Measurements from ENCODE around the gene CANT1.

CANT1 gene

DNA sequence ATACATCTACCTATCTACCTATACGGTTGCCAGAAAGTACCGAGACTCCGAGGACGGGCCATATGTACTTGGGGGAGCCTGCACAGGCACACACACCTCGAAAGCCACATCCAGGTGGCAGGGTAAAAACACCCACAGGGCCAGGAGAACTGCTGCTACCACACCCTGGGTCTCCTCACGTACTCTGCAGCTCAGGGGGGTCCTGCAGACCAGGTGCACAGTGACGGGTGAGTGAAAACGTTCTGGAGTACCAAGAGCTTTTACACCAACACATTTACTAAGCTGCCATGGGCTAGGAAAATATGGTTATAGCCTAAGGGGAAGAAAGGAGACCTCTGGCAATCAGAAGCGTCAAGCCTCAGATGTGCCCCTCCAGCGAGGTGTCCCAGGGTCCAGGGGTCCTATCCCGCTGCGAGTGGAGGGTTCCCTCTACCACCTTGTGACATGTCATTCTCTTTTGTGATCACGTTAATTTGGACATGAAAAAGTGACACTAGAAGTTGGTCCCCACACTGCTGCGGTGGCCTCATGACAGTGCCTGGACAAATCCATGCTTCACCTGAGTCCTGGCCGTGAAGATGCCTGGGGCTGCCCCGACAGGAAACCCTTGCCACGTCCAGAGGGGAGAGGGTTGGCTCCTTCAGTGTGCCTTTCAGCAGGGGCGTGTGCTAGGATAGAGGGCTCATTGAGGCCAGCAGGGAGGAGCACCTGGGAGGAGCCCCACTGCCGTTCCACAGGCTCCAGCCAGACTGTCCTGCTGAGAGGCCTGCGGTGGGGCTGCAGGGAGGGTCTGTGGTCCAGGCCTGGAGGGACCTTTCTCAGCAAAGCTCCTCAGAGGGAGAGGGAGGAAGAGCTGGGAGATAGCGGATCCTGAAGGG is 1.8 kb downstream of the CANT1 start:
- DNase-seq, result no peak

DNA sequence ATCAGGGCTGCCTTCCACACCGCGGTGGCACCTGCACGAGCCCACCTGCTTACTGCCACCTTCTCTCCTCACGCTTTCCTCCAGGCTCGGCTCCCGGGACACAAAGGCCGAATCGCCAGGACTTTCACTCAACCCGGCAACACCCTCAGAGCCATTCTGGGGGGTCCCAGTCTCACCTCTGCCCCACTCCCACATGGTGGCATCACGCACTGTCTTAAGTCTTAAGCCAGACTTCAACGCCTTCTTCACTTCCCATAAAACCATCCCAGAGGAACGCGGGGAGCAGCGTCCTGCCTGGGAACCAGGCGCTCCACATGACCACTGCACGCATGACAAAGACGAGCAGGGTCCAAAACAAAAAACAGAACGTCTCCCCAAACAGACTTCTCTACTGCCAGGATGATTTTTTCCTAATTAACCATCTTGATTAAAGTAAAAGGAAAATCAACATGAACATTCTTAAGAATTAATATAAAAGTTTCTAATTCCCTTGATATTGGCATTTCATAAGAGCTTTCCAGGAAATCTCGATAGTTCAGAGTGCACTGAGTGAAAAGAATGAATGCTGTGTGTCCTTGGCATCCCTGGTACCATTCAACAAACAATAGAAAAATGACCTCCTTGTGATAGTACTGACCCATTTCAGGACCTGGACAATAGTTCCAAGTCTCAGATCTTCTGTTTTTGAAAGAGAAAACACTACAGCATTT is 2.6 kb downstream of the CANT1 start:
- no peak for DNase-seq

DNA sequence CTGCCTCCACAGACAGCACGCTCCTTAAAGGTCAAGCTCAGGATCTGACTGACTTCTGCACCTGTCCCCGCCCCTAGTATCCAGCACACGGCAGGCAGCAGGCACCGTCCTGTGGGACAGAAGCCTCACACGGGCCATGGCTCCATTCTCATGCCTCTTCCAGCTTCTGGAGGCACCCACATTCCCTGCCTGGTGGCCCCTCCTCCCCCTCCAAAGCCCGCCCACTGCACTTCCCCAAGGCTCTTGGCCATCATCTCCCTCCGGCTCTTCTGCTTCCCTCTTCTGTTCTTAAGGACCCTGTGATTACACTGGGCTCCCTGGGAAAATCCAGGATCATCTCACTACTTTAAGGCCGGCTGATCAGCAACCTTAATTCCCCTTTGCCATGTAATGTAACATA is 3.5 kb downstream of the CANT1 start:
- DNase-seq, result no peak

DNA sequence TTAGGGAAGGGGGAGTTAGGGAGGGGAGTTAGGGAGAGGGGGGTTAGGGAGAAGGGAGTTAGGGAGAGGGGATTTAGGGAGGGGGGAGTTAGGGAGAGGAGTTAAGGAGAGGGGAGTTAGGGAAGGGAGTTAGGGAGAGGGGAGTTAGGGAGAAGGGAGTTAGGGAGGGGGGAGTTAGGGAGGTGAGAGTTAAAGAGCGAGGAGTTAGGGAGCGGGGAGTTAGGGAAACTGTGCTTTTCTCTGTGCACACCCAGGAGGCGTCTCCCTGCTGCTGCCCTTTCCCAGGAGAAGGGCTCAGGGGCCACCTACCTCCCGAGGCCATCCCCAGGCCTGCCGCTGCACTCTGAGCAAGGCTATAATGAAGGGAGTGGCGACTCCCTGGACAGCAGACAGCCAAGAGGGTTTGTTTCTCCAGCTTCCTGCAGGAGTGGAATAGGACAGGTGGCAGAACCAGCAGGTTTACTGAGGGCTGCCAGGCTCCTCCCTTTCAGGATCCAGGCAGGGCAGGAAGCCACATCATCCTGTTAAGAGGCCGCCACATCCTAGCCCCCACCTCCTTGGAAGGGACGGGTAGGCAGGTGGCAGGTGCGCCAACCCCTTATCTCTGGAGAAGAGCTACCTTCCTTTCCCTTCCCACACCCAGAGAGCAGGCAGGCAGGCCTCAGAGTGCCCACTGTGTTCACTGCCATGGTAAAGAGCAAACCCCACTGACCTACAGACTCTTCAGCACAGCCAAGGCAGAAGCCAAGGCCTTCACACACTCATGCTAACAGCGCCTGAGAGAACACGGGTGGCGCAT is 4.3 kb downstream of the CANT1 start:
- no peak for DNase-seq

DNA sequence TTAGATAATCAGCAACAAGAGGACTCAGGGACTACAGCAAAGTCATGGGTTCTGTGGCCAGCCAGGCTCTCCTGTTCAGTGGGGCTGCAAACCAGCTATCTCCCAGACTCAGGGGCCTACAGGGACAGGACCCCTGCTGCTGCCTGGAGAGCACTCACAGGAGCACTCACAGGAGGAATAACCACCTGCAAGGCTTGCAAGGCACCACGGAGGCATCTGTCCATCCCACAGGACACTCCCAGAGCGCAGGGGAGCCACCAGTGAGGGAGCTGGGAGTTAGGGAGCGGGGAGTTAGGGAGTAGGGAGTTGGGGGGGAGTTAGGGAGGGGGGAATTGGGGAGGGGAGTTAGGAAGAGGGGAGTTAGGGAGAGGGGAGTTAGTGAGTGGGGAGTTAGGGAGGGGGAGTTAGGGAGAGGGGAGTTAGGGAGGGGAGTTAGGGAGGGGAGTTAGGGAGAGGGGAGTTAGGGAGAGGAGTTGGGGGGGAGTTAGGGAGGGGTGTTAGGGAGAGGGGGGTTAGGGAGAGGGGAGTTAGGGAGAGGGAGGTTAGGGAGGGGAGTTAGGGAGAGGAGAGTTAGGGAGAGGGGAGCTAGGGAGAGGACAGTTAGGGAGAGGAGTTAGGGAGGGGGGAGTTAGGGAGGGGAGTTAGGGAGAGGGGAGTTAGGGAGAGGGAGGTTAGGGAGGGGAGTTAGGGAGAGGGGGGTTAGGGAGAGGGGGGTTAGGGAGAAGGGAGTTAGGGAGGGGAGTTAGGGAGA is 5.7 kb downstream of the CANT1 start:
- DNase-seq, result no peak

DNA sequence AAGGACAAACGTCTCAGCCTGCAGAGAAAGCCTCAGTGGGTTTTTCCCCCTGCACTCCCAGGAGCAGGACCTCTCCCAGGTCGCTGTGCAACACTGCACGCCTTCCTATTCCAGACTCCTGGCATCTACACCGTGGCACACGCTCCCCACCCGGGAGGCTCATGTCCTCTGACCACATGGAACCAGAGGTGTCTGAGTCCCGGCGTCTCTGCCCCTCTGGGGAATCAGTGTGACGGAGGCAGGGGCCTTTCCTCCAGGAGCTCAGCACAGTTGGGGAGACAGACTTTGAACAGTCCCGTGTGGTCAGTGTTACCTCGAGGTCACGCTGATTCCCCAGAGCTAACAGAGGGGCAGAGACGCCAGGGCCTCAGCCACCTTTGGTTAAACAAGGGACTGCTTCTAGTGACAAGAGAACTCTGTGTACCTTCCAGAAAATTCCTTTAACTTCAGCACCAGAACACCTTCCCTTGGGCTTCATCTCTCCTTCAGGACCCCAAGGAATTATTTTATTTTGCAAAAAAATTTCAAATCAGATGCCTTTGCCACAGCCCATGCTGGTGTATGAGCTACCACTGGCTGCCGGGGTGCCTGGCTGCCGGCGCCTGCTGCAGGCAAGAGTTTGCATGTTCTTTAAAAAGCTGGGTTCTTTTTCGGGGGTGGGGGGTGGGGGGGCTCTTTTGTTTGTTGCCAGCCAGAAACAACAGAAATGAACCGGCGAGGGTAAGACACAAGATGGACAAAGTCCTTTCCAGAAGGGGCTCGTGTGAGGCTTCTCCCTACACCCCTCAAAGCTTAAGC is 6.6 kb downstream of the CANT1 start:
- no peak for DNase-seq

DNA sequence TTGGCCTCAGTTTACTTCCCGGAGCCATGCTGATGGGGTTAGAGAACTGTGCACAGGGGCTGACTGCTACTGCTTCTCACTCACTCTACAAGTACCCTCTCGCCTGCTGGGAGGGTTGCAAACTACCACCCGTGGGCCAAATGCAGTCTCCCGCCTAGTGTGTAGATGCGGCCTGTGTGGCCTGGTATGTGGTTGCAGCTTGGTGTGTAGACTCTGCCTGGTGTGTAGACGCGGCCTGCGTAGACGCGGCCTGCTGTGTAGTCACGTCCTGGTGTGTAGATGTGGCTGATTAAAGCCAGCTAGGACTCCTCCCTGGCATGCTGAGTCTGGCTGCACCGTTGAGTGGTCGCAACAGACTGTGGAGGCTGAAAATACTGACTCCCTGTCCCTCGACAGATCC is 7.3 kb downstream of the CANT1 start:
- no peak for DNase-seq

DNA sequence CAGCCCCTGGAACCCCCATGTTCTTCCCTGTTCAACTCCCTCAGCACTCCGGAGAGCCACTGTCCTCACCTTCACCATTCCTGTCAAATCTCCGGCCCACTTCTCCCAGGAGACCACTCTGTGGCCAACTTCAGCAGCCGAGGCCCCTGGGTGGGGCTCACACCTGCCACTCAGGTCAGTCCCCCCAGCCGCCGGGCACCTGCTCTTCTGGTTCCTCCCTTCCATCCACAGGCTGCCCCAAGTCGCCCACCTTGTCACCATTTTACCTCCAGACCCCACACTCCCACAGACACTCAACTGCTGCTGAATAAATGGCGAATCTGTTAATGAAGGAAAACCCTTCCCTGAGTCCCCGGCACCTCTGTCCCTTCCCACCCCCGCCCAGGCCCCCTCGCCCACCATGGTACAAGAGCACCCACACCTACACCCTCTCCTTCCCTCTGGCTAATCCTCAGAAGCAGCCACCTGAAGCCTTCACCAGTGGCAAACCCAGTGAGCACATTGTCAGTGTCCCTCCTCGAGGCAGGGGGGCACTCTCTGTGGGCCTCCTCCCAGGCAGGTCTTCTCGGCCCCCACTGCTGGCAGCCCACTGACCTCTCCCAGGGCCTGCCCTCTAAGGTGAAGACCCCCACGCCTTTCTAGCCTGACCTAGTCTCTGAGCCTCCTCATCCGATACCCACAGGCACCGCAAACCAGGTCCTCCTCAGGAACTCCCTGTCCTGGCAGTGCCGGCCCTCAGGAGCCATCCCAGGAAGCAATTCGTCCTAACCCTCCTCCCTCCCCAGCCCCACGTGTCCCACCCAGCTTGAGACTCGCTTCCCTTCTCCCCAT is 8.2 kb downstream of the CANT1 start:
- DNase-seq, result no peak

DNA sequence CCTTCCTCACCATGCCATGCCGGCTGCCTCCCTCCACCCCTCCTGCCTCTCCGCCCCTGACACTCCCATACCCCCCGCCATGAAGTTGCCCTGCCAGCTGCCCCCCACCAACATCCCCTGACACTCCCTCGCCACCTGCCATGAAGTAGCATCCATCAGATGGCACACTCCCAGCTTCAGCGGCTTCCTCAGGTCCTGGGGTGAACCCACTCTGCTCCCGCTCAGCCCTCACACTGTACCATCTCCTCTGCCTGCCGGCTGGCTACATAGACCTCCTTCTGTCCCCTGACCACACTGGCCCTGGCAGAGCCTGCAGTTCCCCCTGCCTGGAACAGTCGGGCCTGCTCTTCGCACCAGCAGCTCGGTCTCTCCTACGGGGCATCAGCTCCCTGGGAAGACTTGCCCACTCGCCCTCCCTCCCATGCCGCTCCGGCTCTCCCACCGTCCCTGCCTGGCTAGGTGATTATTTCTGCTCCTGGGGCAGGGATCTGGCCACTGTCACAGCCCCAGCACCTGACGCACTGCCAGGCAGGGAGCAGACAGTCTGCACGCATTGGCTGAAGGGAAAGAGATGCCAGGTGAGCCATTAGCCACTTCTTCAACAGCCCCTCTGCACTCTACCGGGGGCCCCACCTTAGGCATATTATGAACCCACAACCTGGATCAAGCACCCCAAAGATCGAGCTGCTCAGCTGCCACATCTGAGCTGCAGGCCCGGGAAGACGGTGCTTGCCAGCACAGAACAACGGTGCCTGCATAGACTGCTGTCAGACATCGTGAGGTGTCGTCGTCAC is 9.0 kb downstream of the CANT1 start:
- no peak for DNase-seq

DNA sequence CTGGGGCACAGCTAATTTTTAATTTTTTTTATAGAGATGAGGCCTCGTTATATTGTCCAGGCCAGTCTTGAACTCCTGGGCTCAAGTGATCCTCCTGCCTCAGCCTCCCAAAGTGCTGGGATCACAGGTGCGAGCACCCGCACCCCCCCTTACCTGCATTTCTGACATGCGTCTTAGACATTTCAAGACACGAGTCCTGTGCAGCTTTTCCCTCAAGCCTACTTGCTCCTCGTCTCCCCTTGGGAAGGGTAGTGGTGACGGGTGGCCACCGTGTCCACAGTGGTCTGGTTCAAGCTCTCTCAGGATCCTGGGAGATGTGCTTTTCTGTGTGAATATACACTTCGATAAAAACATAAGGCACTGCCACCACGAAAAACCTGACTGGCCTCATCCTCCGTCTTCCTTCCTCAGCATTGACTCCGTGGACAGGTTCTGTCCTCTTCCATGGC is 9.6 kb downstream of the CANT1 start:
- no peak for DNase-seq

DNA sequence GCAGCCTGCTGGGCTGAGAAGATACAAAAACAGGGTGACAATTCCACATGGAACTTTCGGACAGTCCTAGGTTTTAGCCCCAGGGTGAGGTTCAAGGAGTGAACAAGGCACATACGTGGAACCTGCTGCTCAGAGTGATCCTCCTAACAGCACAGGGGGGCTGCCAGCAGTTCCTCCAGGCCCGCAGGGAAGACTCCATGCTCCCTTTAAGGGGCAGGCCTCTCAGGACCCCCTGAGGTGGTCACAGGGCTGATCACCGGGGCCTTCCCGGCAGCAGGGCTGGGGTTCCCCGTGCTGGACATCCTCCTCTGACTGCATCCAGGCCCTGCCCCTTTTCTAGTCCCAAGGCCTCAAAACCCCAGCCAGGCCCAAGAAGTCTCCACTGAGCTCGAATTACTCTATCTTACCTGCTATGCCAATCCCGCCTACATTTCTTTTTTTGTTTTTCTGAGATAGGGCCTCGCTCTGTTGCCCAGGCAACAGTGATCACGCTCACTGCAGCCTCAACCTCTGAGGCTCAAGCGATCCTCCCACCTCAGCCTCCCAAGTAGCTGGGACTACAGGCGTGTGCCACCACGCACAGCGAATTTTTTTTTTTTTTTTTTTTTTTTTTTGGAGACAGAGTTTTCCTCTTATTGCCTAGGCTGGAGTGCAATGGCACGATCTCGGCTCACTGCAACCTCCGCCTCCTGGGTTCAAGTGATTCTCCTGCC is 10.4 kb downstream of the CANT1 start:
- no peak for DNase-seq

DNA sequence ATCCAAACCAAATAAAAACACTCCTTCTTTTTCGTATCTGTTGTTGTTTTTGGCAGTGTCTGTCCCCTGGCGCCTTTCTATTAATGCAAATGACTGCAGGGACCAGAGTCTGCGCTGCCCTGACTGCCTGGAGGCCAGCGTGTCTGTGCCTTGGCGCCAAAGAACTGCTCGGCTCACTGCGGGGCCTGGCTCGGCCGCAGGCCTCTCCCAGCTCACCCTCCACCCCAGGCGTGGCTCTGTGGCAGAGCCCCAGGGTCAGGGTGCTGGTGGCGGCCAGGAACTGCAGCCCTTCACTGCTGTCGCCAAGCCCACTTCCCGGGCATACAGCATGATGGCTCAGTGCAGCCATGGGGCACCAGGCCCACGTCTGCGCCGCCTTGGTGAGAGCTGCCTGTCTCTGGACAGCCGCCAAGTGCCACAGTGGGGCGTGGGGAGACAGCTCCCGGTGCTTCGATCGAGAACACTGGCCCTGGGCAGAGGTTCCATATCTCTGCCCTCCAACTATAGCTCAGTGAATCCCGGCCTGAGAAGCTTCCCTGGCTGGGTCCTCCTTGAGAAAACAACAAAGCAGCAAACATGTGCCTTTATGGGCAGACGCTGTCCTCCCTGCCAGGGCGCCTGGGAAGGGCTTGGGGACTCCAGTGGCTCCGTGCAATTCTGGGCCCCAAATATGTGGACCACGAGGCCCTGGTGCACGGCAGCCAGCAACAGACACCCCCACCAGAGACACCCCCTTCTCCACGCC is 11.1 kb downstream of the CANT1 start:
- DNase-seq, result no peak

DNA sequence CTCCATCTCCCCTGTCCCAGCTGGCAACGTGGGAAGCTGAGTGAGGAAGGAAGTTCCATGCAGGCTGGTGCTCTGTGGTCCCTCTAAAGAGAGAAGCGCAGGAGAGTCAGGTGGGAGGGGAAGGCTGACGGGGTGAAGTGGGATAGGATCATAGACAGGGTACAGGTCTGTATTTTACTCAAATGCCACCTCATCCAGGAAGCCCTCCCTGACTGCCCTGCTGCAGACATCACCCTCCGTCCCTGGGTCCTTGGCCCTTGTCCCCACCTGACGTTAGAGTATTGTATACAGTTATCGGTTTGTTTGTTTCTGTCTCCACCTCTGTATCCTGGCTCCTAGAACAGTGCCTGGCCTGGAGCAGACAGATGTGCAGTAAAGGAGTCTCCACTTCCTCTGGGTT is 11.7 kb downstream of the CANT1 start:
- no peak for DNase-seq

DNA sequence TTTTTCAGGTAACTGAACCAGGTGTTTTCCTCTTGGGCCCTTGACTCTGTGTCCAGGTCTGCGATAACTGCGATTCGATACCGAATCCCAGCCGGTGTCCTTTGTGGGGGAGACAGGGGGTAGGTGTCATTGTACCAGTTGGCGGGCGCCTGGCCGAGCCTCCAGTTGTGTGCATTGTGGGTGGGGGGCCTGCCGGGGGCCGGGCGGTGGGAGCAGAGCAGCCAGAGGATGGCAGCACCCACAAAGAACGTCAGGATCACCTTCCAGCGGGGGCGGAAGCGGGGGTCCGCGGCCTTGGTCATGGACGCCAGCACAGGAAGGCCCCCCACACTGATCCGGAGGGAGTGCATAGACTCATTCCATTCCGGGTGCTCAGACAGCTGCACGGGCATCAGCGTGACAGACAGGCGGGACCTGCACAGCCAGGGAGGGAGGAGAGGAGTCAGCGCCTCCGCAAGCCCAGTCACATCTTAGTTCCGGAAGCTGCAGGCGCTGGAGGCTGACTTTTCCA is 12.3 kb downstream of the CANT1 start:
- no peak for DNase-seq

DNA sequence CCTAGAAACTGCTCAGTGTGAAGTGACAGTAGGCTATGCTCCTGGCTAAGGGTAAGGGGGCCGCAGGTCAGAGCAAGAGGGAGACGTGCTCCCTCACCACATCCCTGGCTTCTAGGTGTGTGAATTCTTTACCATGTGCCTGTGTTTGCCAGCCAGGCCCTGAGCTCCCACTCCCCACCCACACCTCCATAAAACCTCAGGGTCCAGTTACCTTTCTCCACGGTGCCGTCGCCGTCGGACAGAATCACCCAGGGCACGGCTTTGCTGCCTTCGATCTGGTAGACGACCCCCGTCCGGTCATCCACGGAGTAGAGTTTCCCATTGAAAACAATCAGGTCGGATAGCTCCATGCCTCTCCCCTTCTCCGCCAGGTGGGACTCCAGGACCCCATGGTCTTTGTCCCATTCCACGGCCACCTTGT is 12.8 kb downstream of the CANT1 start:
- DNase-seq, result no peak

DNA sequence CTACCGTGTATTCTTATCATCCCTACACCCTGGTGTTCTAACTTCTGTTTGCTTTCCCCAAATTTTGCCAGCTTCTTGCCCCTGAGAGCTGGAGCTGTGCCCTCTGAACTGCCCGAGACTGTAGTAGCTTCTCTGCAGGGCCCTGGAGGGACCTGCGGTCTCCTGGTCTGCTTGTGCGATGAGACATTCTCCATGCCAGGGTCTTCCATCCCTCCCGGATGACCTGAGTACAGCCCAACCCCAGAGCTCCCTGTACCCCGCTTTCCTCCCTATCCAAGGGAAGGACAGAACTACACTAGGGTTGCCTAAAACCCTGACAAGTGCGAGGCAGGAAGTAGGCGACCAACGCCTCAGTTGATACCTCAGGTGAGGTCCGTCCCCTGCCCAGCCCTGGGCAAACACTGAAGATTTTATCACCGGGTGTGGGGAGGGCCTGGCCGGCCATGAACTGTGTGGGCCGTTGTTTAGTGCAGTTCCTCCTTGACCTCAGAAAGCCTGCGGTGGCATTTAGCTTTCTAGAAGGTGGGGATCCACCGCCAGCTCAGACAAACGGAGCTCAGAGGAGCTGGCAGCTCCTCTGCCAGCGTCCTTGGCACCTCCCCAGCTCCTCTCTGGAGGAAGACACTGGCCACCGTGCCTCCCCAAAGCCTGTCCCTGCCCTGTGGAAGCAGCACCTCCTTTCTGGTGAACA is 13.7 kb downstream of the CANT1 start:
- no peak for DNase-seq

DNA sequence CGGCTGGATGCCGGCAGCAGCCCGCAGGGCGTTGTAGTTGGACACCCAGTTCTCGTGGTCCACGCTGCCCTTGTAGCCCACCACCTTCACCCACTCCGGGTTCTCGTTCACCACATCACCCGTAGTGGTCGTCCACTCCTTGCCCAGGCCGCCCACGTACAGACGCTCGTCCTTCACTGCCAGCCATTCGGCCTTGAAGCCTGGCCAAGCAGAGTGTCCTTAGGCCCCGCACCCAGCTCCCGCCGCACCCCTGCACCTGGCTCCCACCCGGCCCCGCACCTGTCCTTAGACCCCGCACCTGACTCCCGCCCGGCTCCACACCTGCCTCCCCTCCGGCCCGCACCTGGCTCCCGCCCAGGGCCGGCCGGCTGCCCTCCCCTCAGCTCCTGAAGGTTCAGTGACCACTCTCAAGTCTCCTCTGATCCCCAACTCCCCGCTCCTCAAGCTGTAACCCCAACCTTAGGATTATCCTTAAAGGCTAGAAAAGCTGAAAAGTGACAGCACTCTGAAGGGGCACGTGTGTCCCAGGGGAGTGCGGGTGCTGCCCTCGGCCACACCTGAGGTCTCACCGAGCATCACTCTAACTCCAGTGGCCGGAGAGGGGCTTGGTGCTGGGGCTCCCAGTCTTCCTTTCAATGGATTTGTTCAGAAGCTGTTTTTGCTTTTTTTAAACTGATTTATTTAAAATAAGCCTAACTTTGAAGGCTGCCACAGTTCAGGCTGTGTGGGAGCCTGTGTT is 14.4 kb downstream of the CANT1 start:
- no peak for DNase-seq
